GM19324 (cell line): ENCODE data around the gene BRPF3.
"Not testable (repeated sequence)": the region's sequence is repeated elsewhere in the genome, so short reads cannot be mapped to it uniquely, and the experiment has no call there.

Experiments used
- ATAC-seq: cut with Tn5 transposase; IDR thresholded peaks from one replicate; pipeline ENCODE4 v1.9.1; 2021; ENCODE audit warnings: mild to moderate bottlenecking, moderate library complexity; ENCODE audit not compliant: unreplicated experiment, low FRiP score

BRPF3 gene

DNA sequence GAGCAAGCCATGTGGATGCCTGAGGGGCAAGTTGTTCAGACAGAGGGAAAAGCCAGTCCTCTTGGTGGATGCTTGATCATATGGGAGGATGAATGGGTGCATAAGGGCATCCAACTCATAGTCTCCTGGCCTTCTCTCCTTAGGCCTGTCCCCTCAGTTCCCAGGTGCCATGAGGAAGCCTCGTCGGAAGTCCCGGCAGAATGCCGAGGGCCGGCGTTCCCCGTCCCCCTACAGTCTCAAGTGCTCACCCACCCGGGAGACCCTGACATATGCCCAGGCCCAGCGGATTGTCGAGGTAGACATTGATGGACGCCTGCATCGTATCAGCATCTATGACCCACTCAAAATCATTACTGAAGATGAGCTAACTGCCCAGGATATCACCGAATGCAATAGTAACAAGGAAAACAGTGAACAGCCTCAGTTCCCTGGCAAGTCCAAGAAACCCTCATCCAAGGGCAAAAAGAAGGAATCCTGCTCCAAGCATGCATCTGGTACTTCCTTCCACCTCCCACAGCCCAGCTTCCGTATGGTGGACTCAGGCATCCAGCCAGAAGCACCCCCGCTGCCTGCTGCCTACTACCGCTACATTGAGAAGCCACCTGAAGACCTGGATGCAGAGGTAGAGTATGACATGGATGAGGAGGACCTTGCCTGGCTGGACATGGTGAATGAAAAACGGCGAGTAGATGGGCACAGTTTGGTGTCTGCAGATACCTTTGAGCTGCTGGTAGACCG, 3.8 kb downstream of the BRPF3 start:
- ATAC-seq: no peak

GRCh38 chr6:36200998-36201596, 4.6 kb downstream of the BRPF3 start:
- ATAC-seq: no peak

- no peak for ATAC-seq
Measured at GRCh38 chr6:36201612-36202011, 5.1 kb downstream of the BRPF3 start.

- no peak for ATAC-seq
Measured at GRCh38 chr6:36202101-36202500, 5.6 kb downstream of the BRPF3 start.

DNA sequence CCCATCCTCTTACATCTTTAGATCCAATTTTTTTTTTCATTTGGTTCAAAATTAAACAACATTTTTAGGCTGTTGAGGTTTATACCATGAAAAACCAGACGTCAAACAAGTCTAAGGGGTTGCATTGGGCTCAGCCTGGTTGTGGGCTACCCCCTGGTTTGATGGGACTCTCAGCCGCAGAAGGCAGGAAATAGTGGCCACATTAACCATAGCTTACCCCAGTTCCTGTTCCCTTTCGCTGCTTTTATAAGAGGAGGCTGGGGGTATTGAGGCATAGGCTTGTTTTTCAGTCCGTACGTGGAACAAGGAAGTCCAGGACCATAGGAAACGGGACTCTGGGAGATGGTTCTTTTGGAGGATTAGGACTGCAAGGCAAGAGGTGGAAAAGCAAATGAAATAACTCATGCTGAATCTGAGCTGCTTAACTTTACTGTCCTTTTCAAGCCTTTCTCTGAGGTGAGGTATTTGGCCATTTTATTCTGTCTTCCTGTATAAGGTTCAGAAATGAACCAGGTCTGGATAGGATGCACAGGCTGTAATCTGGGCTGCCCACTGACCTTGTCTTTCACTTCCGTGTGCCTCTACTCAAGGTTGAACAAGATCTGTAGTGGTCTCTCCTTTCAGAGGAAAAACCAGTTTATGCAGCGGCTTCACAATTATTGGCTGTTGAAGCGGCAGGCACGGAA, 7.7 kb downstream of the BRPF3 start:
- no peak for ATAC-seq

DNA sequence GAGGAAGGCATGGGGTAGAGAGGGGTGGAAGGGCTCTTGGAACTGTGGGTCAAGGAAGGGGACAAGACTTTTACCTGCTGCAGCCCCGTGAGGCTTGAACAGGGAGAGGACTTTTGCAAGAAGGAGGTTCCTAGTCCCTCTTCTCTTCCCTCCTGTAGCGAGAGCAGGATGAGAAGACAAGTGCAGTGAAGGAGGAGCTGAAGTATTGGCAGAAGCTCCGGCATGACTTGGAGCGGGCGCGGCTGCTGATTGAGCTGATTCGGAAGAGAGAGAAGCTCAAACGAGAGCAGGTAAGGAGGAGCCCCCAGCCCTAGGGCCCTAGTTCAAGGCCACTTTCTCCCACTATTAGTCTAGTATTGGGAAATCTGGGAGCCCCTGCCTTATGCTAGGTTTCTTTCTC, 10.6 kb downstream of the BRPF3 start:
- ATAC-seq: no peak

- no peak for ATAC-seq
Measured at GRCh38 chr6:36209606-36210005, 13.1 kb downstream of the BRPF3 start.

GRCh38 chr6:36210182-36210581, 13.6 kb downstream of the BRPF3 start:
- ATAC-seq: no peak

GRCh38 chr6:36210886-36211595, 14.5 kb downstream of the BRPF3 start:
- ATAC-seq: no peak

- ATAC-seq: no peak
Measured at GRCh38 chr6:36216559-36216958, 20.0 kb downstream of the BRPF3 start.

DNA sequence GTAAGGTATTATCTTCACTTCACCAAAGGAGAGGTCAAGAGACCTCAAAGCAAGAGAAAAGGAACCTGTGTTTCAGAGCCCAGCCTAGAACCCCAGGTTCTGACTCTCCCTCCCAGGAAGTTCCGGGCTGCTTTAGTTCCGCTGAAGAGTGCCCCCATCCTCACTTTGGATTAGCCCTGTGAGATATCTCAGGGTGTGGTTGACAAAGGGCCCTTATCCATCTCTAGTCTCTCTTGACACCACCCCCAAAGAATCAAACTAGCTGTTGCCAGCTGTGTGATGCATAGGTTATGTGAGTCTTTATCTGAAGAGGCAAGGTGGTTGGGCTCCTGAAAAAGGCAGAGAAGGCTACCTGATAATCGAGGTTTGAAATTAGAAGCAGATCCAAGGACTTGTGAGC, 20.6 kb downstream of the BRPF3 start:
- ATAC-seq: no peak

DNA sequence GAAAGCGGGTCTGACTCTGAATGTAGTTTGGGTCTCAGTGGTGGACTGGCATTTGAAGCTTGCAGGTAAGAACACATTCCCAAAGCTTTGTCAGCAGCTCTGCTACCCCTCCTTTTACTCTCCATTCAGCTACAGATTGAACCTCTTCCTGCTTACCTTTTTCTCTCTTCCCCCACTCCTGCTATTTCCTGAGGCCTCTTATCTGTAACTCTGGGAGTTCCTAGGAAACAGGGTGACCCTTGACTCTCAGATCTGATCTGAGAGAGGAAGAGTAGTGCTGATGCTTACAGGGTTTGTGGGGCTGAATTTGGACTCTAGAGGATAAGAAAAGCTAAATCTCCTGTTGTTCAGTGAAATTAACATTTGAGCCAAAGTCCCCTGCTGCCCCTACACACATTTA, 21.4 kb downstream of the BRPF3 start:
- no peak for ATAC-seq

GRCh38 chr6:36218516-36218915, 22.0 kb downstream of the BRPF3 start:
- ATAC-seq: not testable (repeated sequence)

DNA sequence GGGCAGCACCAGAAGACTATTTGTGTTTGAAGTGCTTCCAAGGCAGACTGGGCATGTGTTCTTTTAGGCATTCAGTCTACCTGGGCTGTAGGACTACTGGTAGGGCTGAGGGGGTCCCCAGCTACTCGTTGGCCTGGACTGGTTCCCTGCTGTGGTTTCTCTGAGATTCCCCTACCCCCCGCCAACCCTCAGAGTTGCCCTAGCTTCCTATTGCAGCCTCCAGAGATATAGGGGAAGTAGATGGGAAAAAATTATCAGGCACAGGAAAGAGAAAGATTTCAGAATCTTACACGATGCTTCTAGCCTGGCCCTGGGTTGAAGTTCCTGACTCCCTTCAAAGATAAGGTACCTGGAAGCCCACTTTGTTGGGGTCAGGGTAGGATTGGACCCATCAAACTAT, 22.5 kb downstream of the BRPF3 start:
- no peak for ATAC-seq

- no peak for ATAC-seq
Measured at GRCh38 chr6:36220226-36220625, 23.7 kb downstream of the BRPF3 start.

- no peak for ATAC-seq
Measured at GRCh38 chr6:36221674-36222073, 25.1 kb downstream of the BRPF3 start.

DNA sequence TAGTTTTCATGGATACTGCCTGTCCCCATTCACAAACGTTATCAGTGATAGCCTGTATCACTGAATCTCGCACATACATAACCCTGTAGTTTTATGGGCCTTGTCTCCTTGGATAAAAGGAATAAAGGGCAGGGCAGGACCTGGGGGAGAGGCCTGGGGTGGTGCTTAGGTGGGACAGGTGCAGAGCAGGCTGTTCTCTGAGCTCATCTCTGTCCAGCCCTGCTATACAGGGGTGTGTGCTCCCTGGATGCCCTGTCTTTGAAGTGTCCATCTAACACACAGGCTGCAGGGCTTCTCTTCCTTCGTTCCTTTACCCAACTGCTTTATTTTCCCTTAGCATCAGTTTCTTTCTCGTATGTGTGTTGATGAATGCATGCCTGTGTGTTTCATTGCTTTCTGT, 26.4 kb downstream of the BRPF3 start:
- no peak for ATAC-seq

GRCh38 chr6:36223706-36224105, 27.2 kb downstream of the BRPF3 start:
- no peak for ATAC-seq

DNA sequence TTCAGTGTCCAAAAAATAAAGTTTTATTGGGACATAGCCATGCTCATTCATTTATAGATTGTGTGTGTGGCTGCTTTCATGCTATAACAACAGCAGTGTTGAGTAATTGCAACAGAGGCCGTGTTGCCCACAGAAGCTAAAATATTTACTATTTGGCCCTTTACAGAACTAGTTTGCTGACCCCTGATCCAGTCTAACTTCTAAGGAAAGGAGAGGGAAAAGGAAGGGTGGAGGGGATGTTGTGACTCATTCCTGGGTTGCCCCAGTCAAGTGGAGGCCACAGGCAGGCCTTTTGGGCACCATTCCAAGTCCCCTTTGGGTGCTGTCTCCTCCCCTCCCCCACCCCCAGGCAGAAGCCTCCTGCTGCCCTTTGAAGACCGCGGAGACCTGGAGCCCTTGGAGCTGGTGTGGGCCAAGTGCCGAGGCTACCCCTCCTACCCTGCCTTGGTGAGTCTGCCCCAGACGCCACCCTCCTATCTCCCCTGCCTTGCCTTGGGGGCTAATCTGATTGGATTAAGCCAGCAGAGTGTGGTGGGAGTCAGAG, 28.4 kb downstream of the BRPF3 start:
- no peak for ATAC-seq

DNA sequence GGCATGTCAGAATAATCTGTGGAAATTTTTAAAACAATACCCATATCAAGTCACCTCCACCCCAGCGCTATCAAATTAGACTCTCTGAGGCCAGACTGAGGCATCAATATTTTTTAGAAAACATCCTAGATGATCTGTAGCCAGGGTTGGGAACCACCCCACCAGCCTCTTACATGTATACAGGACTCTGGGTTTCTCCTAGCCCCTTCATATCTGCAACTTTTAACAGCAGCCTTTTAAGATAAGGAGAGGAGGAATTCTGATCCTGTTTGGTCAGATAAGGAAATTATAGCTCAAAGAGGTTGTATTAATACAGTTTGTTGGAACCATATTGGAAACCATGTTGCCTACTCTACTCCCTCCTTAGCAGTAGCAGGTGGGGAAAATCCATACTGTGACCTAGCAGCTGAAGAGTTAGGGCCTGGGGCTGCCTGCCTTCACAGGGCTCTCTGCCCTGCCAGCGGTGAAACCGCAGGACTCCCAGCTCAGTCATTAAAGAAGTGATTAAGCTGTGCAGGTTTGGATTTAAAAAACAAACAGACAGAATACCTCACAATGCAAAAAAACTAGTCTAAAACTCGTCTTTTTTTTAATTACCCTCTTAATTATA, 30.0 kb downstream of the BRPF3 start:
- no peak for ATAC-seq
